Measurements from ENCODE around the gene DEPDC4.

- no peak for TF ChIP-seq POLR2A (IDR thresholded peaks at IDR 0.05)
- no peak for TF ChIP-seq CTCF (IDR thresholded peaks at IDR 0.05)
- no peak for TF ChIP-seq POLR2AphosphoS5 (IDR thresholded peaks at IDR 0.05)
These were observed 55.2 kb downstream of the DEPDC4 start for GRCh38 chr12:100211698-100212097.
